ENCODE measurements around the gene TM9SF2.

Gene TM9SF2

DNA sequence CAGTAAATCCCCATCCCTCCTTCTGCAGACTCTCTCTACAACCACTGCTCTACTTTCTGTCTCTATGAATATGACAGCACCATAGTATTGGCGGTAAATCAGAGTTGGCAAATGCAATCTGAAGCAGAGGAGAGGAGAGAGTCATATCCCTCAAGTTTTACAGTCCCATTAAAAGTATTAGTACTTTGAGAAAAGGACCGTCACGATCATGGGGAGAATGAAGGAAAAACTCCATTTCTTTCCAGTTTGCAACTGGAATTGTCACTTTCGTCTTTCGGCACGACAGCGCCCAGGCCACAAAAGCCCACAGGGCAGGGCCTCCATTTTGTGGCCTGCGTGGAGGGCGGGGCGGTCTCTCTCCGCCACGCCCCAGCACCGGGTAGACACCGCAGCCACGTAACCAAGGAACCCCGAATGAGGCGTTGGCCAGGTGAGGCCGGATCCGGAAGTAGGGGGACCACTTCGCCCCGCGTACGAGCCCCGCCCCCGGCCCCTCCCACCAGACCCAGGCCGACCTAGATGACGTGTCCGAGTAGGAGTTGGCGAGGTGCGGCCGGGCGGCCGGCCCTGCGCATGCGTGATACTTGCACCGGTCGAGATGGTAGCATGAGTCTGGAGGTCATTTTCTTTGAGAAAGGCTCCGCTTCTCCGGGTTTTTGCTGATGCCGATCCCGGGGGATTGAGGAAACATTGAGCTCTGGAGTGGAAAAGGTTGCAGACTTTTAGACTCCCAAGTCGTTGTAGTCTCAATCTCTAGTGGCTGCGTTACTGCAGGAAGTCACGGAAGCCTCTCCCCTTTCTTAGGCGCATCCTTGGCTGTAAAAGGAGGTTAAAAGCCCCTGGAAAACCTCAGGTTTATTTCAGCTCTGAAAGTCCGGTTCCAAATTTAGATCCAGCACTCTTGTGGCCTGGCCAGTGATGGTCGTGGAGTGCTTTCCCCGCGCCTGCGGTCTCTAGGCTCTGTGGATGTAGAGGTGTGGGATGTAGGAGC is 2.8 kb upstream of the TM9SF2 start (continued):
- TF ChIP-seq, protein P1, sequence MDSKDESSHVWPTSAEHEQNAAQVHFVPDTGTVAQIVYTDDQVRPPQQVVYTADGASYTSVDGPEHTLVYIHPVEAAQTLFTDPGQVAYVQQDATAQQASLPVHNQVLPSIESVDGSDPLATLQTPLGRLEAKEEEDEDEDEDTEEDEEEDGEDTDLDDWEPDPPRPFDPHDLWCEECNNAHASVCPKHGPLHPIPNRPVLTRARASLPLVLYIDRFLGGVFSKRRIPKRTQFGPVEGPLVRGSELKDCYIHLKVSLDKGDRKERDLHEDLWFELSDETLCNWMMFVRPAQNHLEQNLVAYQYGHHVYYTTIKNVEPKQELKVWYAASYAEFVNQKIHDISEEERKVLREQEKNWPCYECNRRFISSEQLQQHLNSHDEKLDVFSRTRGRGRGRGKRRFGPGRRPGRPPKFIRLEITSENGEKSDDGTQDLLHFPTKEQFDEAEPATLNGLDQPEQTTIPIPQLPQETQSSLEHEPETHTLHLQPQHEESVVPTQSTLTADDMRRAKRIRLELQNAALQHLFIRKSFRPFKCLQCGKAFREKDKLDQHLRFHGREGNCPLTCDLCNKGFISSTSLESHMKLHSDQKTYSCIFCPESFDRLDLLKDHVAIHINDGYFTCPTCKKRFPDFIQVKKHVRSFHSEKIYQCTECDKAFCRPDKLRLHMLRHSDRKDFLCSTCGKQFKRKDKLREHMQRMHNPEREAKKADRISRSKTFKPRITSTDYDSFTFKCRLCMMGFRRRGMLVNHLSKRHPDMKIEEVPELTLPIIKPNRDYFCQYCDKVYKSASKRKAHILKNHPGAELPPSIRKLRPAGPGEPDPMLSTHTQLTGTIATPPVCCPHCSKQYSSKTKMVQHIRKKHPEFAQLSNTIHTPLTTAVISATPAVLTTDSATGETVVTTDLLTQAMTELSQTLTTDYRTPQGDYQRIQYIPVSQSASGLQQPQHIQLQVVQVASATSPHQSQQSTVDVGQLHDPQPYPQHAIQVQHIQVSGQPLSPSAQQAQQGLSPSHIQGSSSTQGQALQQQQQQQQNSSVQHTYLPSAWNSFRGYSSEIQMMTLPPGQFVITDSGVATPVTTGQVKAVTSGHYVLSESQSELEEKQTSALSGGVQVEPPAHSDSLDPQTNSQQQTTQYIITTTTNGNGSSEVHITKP (tag by site-specific recombination; IDR thresholded peaks at IDR 0.05) = peak; percentile 38
- no peak for TF ChIP-seq ZNF140 (tag by site-specific recombination; IDR thresholded peaks at IDR 0.05)
- TF ChIP-seq ZNF335 (tag by site-specific recombination; conservative IDR thresholded peaks at IDR 0.05) = peak; percentile 51
- TF ChIP-seq ZNF202 (tag by site-specific recombination; IDR thresholded peaks at IDR 0.05; ENCODE audit: borderline replicate concordance) = no peak
- TF ChIP-seq ZNF585B (tag by site-specific recombination; IDR thresholded peaks at IDR 0.05) = no peak
- TF ChIP-seq, protein P2, sequence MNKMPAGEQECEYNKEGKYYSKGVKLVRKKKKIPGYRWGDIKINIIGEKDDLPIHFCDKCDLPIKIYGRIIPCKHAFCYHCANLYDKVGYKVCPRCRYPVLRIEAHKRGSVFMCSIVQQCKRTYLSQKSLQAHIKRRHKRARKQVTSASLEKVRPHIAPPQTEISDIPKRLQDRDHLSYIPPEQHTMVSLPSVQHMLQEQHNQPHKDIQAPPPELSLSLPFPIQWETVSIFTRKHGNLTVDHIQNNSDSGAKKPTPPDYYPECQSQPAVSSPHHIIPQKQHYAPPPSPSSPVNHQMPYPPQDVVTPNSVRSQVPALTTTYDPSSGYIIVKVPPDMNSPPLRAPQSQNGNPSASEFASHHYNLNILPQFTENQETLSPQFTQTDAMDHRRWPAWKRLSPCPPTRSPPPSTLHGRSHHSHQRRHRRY (tag by site-specific recombination; IDR thresholded peaks at IDR 0.05) = no peak
- no peak for TF ChIP-seq ZNF24 (tag by site-specific recombination; IDR thresholded peaks at IDR 0.05)
- TF ChIP-seq ZNF629 (tag by site-specific recombination; IDR thresholded peaks at IDR 0.05) = peak; percentile 98
- TF ChIP-seq ZNF221 (tag by site-specific recombination; IDR thresholded peaks at IDR 0.05; ENCODE audit: borderline replicate concordance) = no peak
- TF ChIP-seq TRIM28 (IDR thresholded peaks at IDR 0.05; ENCODE audit: borderline replicate concordance, low read length) = no peak
- no peak for TF ChIP-seq ZNF843 (tag by site-specific recombination; IDR thresholded peaks at IDR 0.05)
- TF ChIP-seq ZNF391 (tag by site-specific recombination; IDR thresholded peaks at IDR 0.05; ENCODE audit: borderline replicate concordance, low read depth) = no peak
- no peak for TF ChIP-seq YY2 (tag by site-specific recombination; IDR thresholded peaks at IDR 0.05)
- TF ChIP-seq ZNF223 (tag by site-specific recombination; IDR thresholded peaks at IDR 0.05) = no peak
- peak; percentile 84 for TF ChIP-seq ZNF660 (tag by site-specific recombination; IDR thresholded peaks at IDR 0.05)
- peak; percentile 86 for TF ChIP-seq ZBTB21 (tag by site-specific recombination; IDR thresholded peaks at IDR 0.05)
- no peak for TF ChIP-seq ZBTB7A (tag by site-specific recombination; IDR thresholded peaks at IDR 0.05; ENCODE audit: low read depth)
- peak; percentile 95 for TF ChIP-seq SP3 (tag by site-specific recombination; IDR thresholded peaks at IDR 0.05)
- peak; percentile 98 for TF ChIP-seq SP2 (tag by site-specific recombination; IDR thresholded peaks at IDR 0.05)
- TF ChIP-seq, protein P3, sequence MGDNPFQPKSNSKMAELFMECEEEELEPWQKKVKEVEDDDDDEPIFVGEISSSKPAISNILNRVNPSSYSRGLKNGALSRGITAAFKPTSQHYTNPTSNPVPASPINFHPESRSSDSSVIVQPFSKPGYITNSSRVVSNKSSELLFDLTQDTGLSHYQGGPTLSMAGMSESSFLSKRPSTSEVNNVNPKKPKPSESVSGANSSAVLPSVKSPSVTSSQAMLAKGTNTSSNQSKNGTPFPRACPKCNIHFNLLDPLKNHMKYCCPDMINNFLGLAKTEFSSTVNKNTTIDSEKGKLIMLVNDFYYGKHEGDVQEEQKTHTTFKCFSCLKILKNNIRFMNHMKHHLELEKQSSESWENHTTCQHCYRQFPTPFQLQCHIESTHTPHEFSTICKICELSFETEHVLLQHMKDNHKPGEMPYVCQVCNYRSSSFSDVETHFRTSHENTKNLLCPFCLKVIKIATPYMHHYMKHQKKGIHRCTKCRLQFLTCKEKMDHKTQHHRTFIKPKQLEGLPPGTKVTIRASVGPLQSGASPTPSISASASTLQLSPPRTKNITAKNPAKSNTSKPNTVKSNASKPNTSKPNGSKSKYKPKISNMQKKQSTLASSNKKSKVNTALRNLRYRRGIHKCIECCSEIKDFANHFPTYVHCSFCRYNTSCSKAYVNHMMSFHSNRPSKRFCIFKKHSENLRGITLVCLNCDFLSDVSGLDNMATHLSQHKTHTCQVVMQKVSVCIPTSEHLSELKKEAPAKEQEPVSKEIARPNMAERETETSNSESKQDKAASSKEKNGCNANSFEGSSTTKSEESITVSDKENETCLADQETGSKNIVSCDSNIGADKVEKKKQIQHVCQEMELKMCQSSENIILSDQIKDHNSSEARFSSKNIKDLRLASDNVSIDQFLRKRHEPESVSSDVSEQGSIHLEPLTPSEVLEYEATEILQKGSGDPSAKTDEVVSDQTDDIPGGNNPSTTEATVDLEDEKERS (tag by site-specific recombination; IDR thresholded peaks at IDR 0.05) = no peak; the same call in 1 of the 2 replicates
- no peak for TF ChIP-seq ZNF626 (tag by site-specific recombination; IDR thresholded peaks at IDR 0.05)
- TF ChIP-seq ZNF624 (tag by site-specific recombination; IDR thresholded peaks at IDR 0.05) = no peak
- no peak; the same call in 1 of the 2 replicates for TF ChIP-seq GLIS2 (tag by site-specific recombination; IDR thresholded peaks at IDR 0.05)
- TF ChIP-seq ZIC2 (tag by site-specific recombination; IDR thresholded peaks at IDR 0.05) = no peak
- TF ChIP-seq, protein P4, sequence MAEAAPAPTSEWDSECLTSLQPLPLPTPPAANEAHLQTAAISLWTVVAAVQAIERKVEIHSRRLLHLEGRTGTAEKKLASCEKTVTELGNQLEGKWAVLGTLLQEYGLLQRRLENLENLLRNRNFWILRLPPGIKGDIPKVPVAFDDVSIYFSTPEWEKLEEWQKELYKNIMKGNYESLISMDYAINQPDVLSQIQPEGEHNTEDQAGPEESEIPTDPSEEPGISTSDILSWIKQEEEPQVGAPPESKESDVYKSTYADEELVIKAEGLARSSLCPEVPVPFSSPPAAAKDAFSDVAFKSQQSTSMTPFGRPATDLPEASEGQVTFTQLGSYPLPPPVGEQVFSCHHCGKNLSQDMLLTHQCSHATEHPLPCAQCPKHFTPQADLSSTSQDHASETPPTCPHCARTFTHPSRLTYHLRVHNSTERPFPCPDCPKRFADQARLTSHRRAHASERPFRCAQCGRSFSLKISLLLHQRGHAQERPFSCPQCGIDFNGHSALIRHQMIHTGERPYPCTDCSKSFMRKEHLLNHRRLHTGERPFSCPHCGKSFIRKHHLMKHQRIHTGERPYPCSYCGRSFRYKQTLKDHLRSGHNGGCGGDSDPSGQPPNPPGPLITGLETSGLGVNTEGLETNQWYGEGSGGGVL (tag by site-specific recombination; IDR thresholded peaks at IDR 0.05) = no peak
- peak; percentile 79 for TF ChIP-seq ZBTB8A (tag by site-specific recombination; IDR thresholded peaks at IDR 0.05)
- TF ChIP-seq ZNF2 (tag by site-specific recombination; IDR thresholded peaks at IDR 0.05) = peak; percentile 40; the same call in 1 of the 2 replicates
